Measurements from ENCODE around the gene KRTAP4-12. TPM values are rescaled to one million over a fixed set of nuclear protein-coding genes. Genes with fewer than 3 reads are reported as not detected.
"Not testable (repeated sequence)": the region's sequence is repeated elsewhere in the genome, so short reads cannot be mapped to it uniquely, and the experiment has no call there.

The KRTAP4-12 gene
- total RNA-seq, 1 experiment from 2014 or later = not detected

- TF ChIP-seq ZNF281 (CRISPR knock-in tag; IDR thresholded peaks at IDR 0.05) = no peak
- no peak for TF ChIP-seq ZBTB43 (CRISPR knock-in tag; IDR thresholded peaks at IDR 0.05)
Observed at GRCh38 chr17:41125064-41125463, 1.1 kb upstream of the KRTAP4-12 start (continued).

DNA sequence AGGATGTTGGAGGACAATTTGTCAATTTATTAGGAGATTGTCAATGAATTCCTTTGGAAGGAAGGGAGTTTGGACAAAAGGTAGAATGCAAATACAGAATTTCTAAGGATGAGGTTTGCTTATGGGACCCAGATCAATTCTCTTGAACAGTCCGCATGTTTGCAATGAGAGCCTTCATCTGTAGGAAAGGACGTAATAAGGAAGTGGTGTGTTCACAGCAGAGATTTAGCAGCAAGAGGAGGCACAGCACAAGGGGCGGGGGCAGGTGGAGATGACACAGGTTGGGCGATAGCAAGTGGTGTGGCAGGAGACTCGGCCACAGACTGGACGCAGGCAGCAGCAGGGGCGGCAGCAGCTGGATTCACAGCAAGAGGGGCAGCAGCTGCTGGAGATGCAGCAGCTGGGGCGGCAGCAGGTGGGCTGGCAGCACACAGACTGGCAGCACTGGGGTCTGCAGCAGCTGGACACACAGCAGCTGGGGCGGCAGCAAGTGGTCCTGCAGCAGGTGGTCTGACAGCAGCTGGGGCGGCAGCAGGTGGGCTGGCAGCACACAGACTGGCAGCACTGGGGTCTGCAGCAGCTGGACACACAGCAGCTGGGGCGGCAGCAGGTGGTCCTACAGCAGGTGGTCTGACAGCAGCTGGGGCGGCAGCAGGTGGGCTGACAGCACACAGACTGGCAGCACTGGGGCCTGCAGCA is 541 bp downstream of the KRTAP4-12 start:
- H3K4me1 Mint-ChIP-seq = peaks cover 14% of the 10 kb centered on the region
- DNase-seq (ENCODE audit: low spot score); H3K4me3 Mint-ChIP-seq; POLR2A ChIA-PET; H3K27me3 Mint-ChIP-seq (ENCODE audit: low read depth); ATAC-seq; H3K36me3 Mint-ChIP-seq; CTCF ChIA-PET: not testable (repeated sequence)
- H3K27ac Mint-ChIP-seq = 0 out of 2 replicates have a peak overlapping the region, but pooled peaks have one; percentile 15
- H3K9me3 Mint-ChIP-seq = peaks cover 29% of the 10 kb centered on the region

- no peak for ATAC-seq
- CTCF ChIA-PET = no interaction called here
Observed at GRCh38 chr17:41121742-41122141, 2.2 kb downstream of the KRTAP4-12 start.

GRCh38 chr17:41119696-41120690 is 4.0 kb downstream of the KRTAP4-12 start:
- POLR2A ChIA-PET; H3K27ac Mint-ChIP-seq; H3K27me3 Mint-ChIP-seq (ENCODE audit: low read depth); ATAC-seq; H3K4me3 Mint-ChIP-seq; CTCF ChIA-PET; DNase-seq (ENCODE audit: low spot score); H3K36me3 Mint-ChIP-seq: not testable (repeated sequence)
- peaks cover 29% of the 10 kb centered on the region for H3K9me3 Mint-ChIP-seq
- H3K4me1 Mint-ChIP-seq = peaks cover 35% of the 10 kb centered on the region

More at GRCh38 chr17:41121742-41122141, 2.2 kb downstream of the KRTAP4-12 start:
- POLR2A ChIA-PET = no interaction called here
- peaks cover 4% of the 10 kb centered on the region; the same call in 1 of the 2 replicates for H3K27me3 Mint-ChIP-seq (ENCODE audit: low read depth)
- H3K9me3 Mint-ChIP-seq = peaks cover 29% of the 10 kb centered on the region
- peaks cover 5% of the 10 kb centered on the region for H3K36me3 Mint-ChIP-seq
- TF ChIP-seq CTCF (IDR thresholded peaks at IDR 0.05) (no peak), ZNF423 (CRISPR knock-in tag; IDR thresholded peaks at IDR 0.05) (no peak), KAT7 (CRISPR knock-in tag; IDR thresholded peaks at IDR 0.05; ENCODE audit: borderline replicate concordance) (no peak), MXD4 (CRISPR knock-in tag; IDR thresholded peaks at IDR 0.05; ENCODE audit: borderline replicate concordance) (no peak), SOX15 (CRISPR knock-in tag; IDR thresholded peaks at IDR 0.05) (no peak), IRF2 (CRISPR knock-in tag; IDR thresholded peaks at IDR 0.05; ENCODE audit: borderline replicate concordance, low read depth) (no peak), E2F4 (CRISPR knock-in tag; IDR thresholded peaks at IDR 0.05; ENCODE audit: borderline replicate concordance, low read depth) (no peak), ZBTB21 (CRISPR knock-in tag; IDR thresholded peaks at IDR 0.05; ENCODE audit: borderline replicate concordance) (no peak), EMX1 (CRISPR knock-in tag; IDR thresholded peaks at IDR 0.05) (no peak), MYBL2 (CRISPR knock-in tag; IDR thresholded peaks at IDR 0.05) (no peak)
- peaks cover 20% of the 10 kb centered on the region for H3K4me1 Mint-ChIP-seq
- H3K27ac Mint-ChIP-seq = no peak overlapping the region
- H3K4me3 Mint-ChIP-seq = no peak overlapping the region
- no peak for DNase-seq (ENCODE audit: low spot score)

All from WTC11 (cell line).